Measurements from ENCODE around the gene MAGED4. TPM values are rescaled to one million over a fixed set of nuclear protein-coding genes. Genes with fewer than 3 reads are reported as not detected.
"Not testable (repeated sequence)": the region's sequence is repeated elsewhere in the genome, so short reads cannot be mapped to it uniquely, and the experiment has no call there.

Gene MAGED4
- total and polyA plus RNA-seq, 2 of the 8 experiments (the other 6 are each of a cell fraction or from before 2014, with no cell fraction given): 19.3 to 62.3 TPM

GRCh38 chrX:52166840-52167239 lies 17.8 kb upstream of the MAGED4 start (continued):
- TF ChIP-seq USF2 (IDR thresholded peaks at IDR 0.05; ENCODE audit: low read length): no peak
- no peak for TF ChIP-seq SRF (IDR thresholded peaks at IDR 0.05; ENCODE audit: low read depth, low read length)
- TF ChIP-seq EP300 (IDR thresholded peaks at IDR 0.05; ENCODE audit: borderline replicate concordance in 1 of 2, low read depth in 2 of 2, low read length in 2 of 2): no peak
- TF ChIP-seq CREB1 (IDR thresholded peaks at IDR 0.05): no peak

- H2BK20ac ChIP-seq (ENCODE audit: low read length); FAIRE-seq: not testable (repeated sequence)
- 83% methylated on average over 4 of the region's 10 CpGs; no CpG with 5 or more reads in 1 of the 2 experiments for WGBS, 2 experiments (ENCODE audit: extremely low coverage in 1 of 2, insufficient coverage in 1 of 2, insufficient read length in 1 of 2, insufficient replicate concordance in 2 of 2, low coverage in 1 of 2, low lambda C conversion rate in 2 of 2, missing lambda C conversion rate in 1 of 2)
Observed at GRCh38 chrX:52171055-52171454, 13.6 kb upstream of the MAGED4 start.

More at GRCh38 chrX:52171055-52171454, 13.6 kb upstream of the MAGED4 start:
- DNase-seq (ENCODE audit: low read depth in 1 of 2, low spot score in 2 of 2); H3K4me2 ChIP-seq (ENCODE audit: insufficient read depth in 1 of 2, low read depth in 2 of 2, low read length in 2 of 2); H3K14ac ChIP-seq (ENCODE audit: insufficient read length); H3K9me3 ChIP-seq (ENCODE audit: insufficient read depth in 2 of 2, low read depth in 1 of 2, low read length in 1 of 2); H3K4me3 ChIP-seq (ENCODE audit: extremely low read depth in 1 of 4, insufficient read depth in 2 of 4, low read depth in 3 of 4, low read length in 4 of 4); H2AFZ ChIP-seq (ENCODE audit: low read length); H4K8ac ChIP-seq (ENCODE audit: extremely low read depth, insufficient read depth, low read length); H4K91ac ChIP-seq (replicated peaks; ENCODE audit: insufficient read length, low read length); H3K4me1 ChIP-seq (replicated peaks in 1 of 4; ENCODE audit: control insufficient read depth in 3 of 4, insufficient read depth in 4 of 4, low read length in 3 of 4); H3K79me2 ChIP-seq (ENCODE audit: control insufficient read depth in 1 of 2, insufficient read depth in 2 of 2, low read length in 2 of 2); H3K27me3 ChIP-seq (replicated peaks in 1 of 4; ENCODE audit: control insufficient read depth in 3 of 4, extremely low read depth in 1 of 4, insufficient read depth in 3 of 4, low read length in 3 of 4); H2BK5ac ChIP-seq (ENCODE audit: low read depth, low read length); H3K23ac ChIP-seq (ENCODE audit: insufficient read length); H3K36me3 ChIP-seq (ENCODE audit: control insufficient read depth in 2 of 4, insufficient read depth in 4 of 4, low read length in 3 of 4); H2AK5ac ChIP-seq (ENCODE audit: low read depth, low read length); H3K56ac ChIP-seq (replicated peaks; ENCODE audit: insufficient read length, low read depth, low read length); H2BK15ac ChIP-seq (ENCODE audit: low read length); H4K20me1 ChIP-seq (replicated peaks in 1 of 2; ENCODE audit: control insufficient read depth in 1 of 2, insufficient read depth in 2 of 2, low read length in 2 of 2); H3K23me2 ChIP-seq (ENCODE audit: low read depth, low read length); H3K18ac ChIP-seq (ENCODE audit: extremely low read depth, low read length); H2BK12ac ChIP-seq (ENCODE audit: low read depth, low read length); H3K4ac ChIP-seq (replicated peaks; ENCODE audit: insufficient read length, low read depth, low read length); H3K27ac ChIP-seq (ENCODE audit: low read depth, low read length); H2BK120ac ChIP-seq (replicated peaks; ENCODE audit: low read depth, low read length); H3K9ac ChIP-seq (replicated peaks in 1 of 4; ENCODE audit: extremely low read depth in 1 of 4, low read depth in 3 of 4, low read length in 3 of 4); CTCF ChIA-PET (ENCODE audit: partially characterized antibody); H3K79me1 ChIP-seq (ENCODE audit: low read depth, low read length); POLR2A ChIA-PET (ENCODE audit: partially characterized antibody); H4K5ac ChIP-seq (ENCODE audit: insufficient read length, low read depth, low read length): not testable (repeated sequence)
